Activated CD4-positive, alpha-beta memory T cell treated with anti-CD3 and anti-CD28 coated beads for 36 hours (primary cell): Measurements from ENCODE around the gene NLGN1. TPM values are rescaled to one million over a fixed set of nuclear protein-coding genes. Genes with fewer than 3 reads are reported as not detected.

Source experiments
- CTCF ChIA-PET: fragments of 350-600 bp; sonication (Branson Sonifier 250); formaldehyde crosslinking; loops from one replicate; lab custom pipeline; 2021; ENCODE audit warnings: antibody characterized with exemption, inconsistent platforms; lab: Charles Lee
- POLR2A ChIA-PET: fragments of 350-600 bp; sonication (Branson Sonifier 250); formaldehyde crosslinking; loops from one replicate; lab custom pipeline; 2021; ENCODE audit warnings: antibody characterized with exemption; lab: Charles Lee
- DNase-seq: peaks from one replicate; pipeline ENCODE4 v3.0.0-alpha.2; 2020
- H3K27ac Mint-ChIP-seq: one replicate; pipeline ENCODE4 v1.8.0; 2021; ENCODE audit warnings: mixed read lengths
- H3K27me3 Mint-ChIP-seq: one replicate; pipeline ENCODE4 v1.8.0; 2021; ENCODE audit warnings: mixed read lengths
- H3K36me3 Mint-ChIP-seq: one replicate; pipeline ENCODE4 v1.8.0; 2021; ENCODE audit warnings: mixed read lengths
- H3K4me1 Mint-ChIP-seq: one replicate; pipeline ENCODE4 v1.8.0; 2021; ENCODE audit warnings: low read depth, mixed read lengths
- H3K4me3 Mint-ChIP-seq: one replicate; pipeline ENCODE4 v1.8.0; 2021; ENCODE audit warnings: mild to moderate bottlenecking, mixed read lengths
- H3K9me3 Mint-ChIP-seq: one replicate; pipeline ENCODE4 v1.8.0; 2021; ENCODE audit warnings: mixed read lengths
- intact Hi-C: fragments of 100-400 bp; cut with micrococcal nuclease; formaldehyde crosslinking; loops from one replicate; pipeline ENCODE4 v1.15.1; 2023
- total RNA-seq, 2 experiments: library from RNA; stranded (reverse); gene quantifications; one replicate each; pipeline ENCODE4 v1.2.3, GENCODE V29; 2021

NLGN1 gene
- total RNA-seq, 2 experiments from 2014 or later = not detected

- Mint-ChIP-seq H3K27me3 (no peaks in the 10 kb centered on the region), H3K4me3 (no peak overlapping the region), H3K36me3 (no peaks in the 10 kb centered on the region), H3K9me3 (peaks cover 2% of the 10 kb centered on the region), H3K27ac (no peak overlapping the region), H3K4me1 (no peaks in the 10 kb centered on the region)
- POLR2A ChIA-PET = no interaction called here
- DNase-seq = no peak
- intact Hi-C loops = no loop called here
- CTCF ChIA-PET = no interaction called here
Measured at GRCh38 chr3:174072675-174073074, 675.1 kb downstream of the NLGN1 start.

GRCh38 chr3:174083706-174084105 lies 686.2 kb downstream of the NLGN1 start:
- CTCF ChIA-PET = interaction anchor here (0.6 kb wide), 1 partner anchor 9 kb away, joined by 3 read pairs; no protein-coding TSS in a partner anchor
- POLR2A ChIA-PET = no interaction called here
- H3K36me3 Mint-ChIP-seq = no peaks in the 10 kb centered on the region
- H3K4me1 Mint-ChIP-seq = no peaks in the 10 kb centered on the region
- peaks cover 8% of the 10 kb centered on the region for H3K9me3 Mint-ChIP-seq
- H3K27ac Mint-ChIP-seq = no peak overlapping the region
- DNase-seq = no peak
- intact Hi-C loops = no loop called here
- no peak overlapping the region for H3K4me3 Mint-ChIP-seq
- no peaks in the 10 kb centered on the region for H3K27me3 Mint-ChIP-seq

- Mint-ChIP-seq H3K27ac (no peak overlapping the region), H3K27me3 (no peaks in the 10 kb centered on the region), H3K4me1 (no peaks in the 10 kb centered on the region), H3K9me3 (peaks cover 3% of the 10 kb centered on the region), H3K4me3 (no peak overlapping the region), H3K36me3 (no peaks in the 10 kb centered on the region)
- intact Hi-C loops = no loop called here
- DNase-seq = no peak
- ChIA-PET CTCF (no interaction called here), POLR2A (no interaction called here)
Measured at GRCh38 chr3:174089592-174089991, 692.0 kb downstream of the NLGN1 start.

GRCh38 chr3:174094669-174095068 lies 697.1 kb downstream of the NLGN1 start:
- Mint-ChIP-seq H3K27me3 (no peaks in the 10 kb centered on the region), H3K27ac (no peak overlapping the region), H3K4me1 (no peaks in the 10 kb centered on the region), H3K36me3 (no peaks in the 10 kb centered on the region), H3K4me3 (no peak overlapping the region), H3K9me3 (no peaks in the 10 kb centered on the region)
- DNase-seq = no peak
- POLR2A ChIA-PET = no interaction called here
- intact Hi-C loops = no loop called here
- CTCF ChIA-PET = no interaction called here

- H3K4me1 Mint-ChIP-seq = no peaks in the 10 kb centered on the region
- no peaks in the 10 kb centered on the region for H3K27me3 Mint-ChIP-seq
- ChIA-PET CTCF (no interaction called here), POLR2A (no interaction called here)
- no peak overlapping the region for H3K27ac Mint-ChIP-seq
- intact Hi-C loops = no loop called here
- H3K36me3 Mint-ChIP-seq = no peaks in the 10 kb centered on the region
- H3K9me3 Mint-ChIP-seq = peaks cover 4% of the 10 kb centered on the region
- DNase-seq = no peak
- H3K4me3 Mint-ChIP-seq = no peak overlapping the region
Measured at GRCh38 chr3:174097686-174098085, 700.1 kb downstream of the NLGN1 start.

GRCh38 chr3:174098746-174099145 lies 701.2 kb downstream of the NLGN1 start:
- intact Hi-C loops = no loop called here
- POLR2A ChIA-PET = no interaction called here
- CTCF ChIA-PET = no interaction called here

GRCh38 chr3:174099724-174100123 lies 702.2 kb downstream of the NLGN1 start:
- ChIA-PET POLR2A (no interaction called here), CTCF (no interaction called here)
- Mint-ChIP-seq H3K4me3 (no peak overlapping the region), H3K27me3 (no peaks in the 10 kb centered on the region), H3K27ac (no peak overlapping the region), H3K4me1 (no peaks in the 10 kb centered on the region), H3K9me3 (peaks cover 4% of the 10 kb centered on the region), H3K36me3 (no peaks in the 10 kb centered on the region)
- intact Hi-C loops = no loop called here
- no peak for DNase-seq

More at GRCh38 chr3:174098746-174099145, 701.2 kb downstream of the NLGN1 start:
- Mint-ChIP-seq H3K9me3 (peaks cover 4% of the 10 kb centered on the region), H3K36me3 (no peaks in the 10 kb centered on the region), H3K4me1 (no peaks in the 10 kb centered on the region), H3K27me3 (no peaks in the 10 kb centered on the region), H3K4me3 (no peak overlapping the region), H3K27ac (no peak overlapping the region)
- DNase-seq = no peak

- intact Hi-C loops = no loop called here
- no peak for DNase-seq
- ChIA-PET CTCF (no interaction called here), POLR2A (no interaction called here)
- no peak overlapping the region for H3K4me3 Mint-ChIP-seq
- H3K27ac Mint-ChIP-seq = no peak overlapping the region
- H3K36me3 Mint-ChIP-seq = no peaks in the 10 kb centered on the region
- peaks cover 4% of the 10 kb centered on the region for H3K9me3 Mint-ChIP-seq
- no peaks in the 10 kb centered on the region for H3K4me1 Mint-ChIP-seq
- no peaks in the 10 kb centered on the region for H3K27me3 Mint-ChIP-seq
Measured at GRCh38 chr3:174100744-174101143, 703.2 kb downstream of the NLGN1 start.

- POLR2A ChIA-PET = no interaction called here
- Mint-ChIP-seq H3K27ac (no peak overlapping the region), H3K4me3 (no peak overlapping the region), H3K4me1 (no peaks in the 10 kb centered on the region), H3K27me3 (no peaks in the 10 kb centered on the region), H3K36me3 (no peaks in the 10 kb centered on the region), H3K9me3 (peaks cover 4% of the 10 kb centered on the region)
- DNase-seq = no peak
- intact Hi-C loops = no loop called here
- CTCF ChIA-PET = no interaction called here
Measured at GRCh38 chr3:174101244-174101643, 703.7 kb downstream of the NLGN1 start.

- no peak for DNase-seq
- Mint-ChIP-seq H3K27me3 (no peaks in the 10 kb centered on the region), H3K27ac (no peak overlapping the region), H3K36me3 (no peaks in the 10 kb centered on the region), H3K9me3 (peaks cover 4% of the 10 kb centered on the region), H3K4me1 (no peaks in the 10 kb centered on the region), H3K4me3 (no peak overlapping the region)
- CTCF ChIA-PET = no interaction called here
- intact Hi-C loops = no loop called here
- POLR2A ChIA-PET = no interaction called here
Measured at GRCh38 chr3:174102274-174102673, 704.7 kb downstream of the NLGN1 start.

- Mint-ChIP-seq H3K27me3 (no peaks in the 10 kb centered on the region), H3K4me1 (no peaks in the 10 kb centered on the region), H3K36me3 (no peaks in the 10 kb centered on the region), H3K27ac (no peak overlapping the region), H3K4me3 (no peak overlapping the region), H3K9me3 (peaks cover 4% of the 10 kb centered on the region)
- DNase-seq = no peak
- ChIA-PET POLR2A (no interaction called here), CTCF (no interaction called here)
- intact Hi-C loops = no loop called here
Measured at GRCh38 chr3:174102866-174103265, 705.3 kb downstream of the NLGN1 start.

GRCh38 chr3:174110761-174111160 lies 713.2 kb downstream of the NLGN1 start:
- no peaks in the 10 kb centered on the region for H3K27me3 Mint-ChIP-seq
- no peak for DNase-seq
- H3K36me3 Mint-ChIP-seq = no peaks in the 10 kb centered on the region
- CTCF ChIA-PET = no interaction called here
- no peaks in the 10 kb centered on the region for H3K4me1 Mint-ChIP-seq
- no peak overlapping the region for H3K27ac Mint-ChIP-seq
- intact Hi-C loops = no loop called here
- H3K4me3 Mint-ChIP-seq = no peak overlapping the region
- no peaks in the 10 kb centered on the region for H3K9me3 Mint-ChIP-seq
- POLR2A ChIA-PET = no interaction called here

GRCh38 chr3:174111776-174112175 lies 714.2 kb downstream of the NLGN1 start:
- DNase-seq = no peak
- no peaks in the 10 kb centered on the region for H3K36me3 Mint-ChIP-seq
- ChIA-PET CTCF (no interaction called here), POLR2A (no interaction called here)
- H3K9me3 Mint-ChIP-seq = no peaks in the 10 kb centered on the region
- H3K4me3 Mint-ChIP-seq = no peak overlapping the region
- intact Hi-C loops = no loop called here
- H3K27me3 Mint-ChIP-seq = no peaks in the 10 kb centered on the region
- H3K27ac Mint-ChIP-seq = no peak overlapping the region
- no peaks in the 10 kb centered on the region for H3K4me1 Mint-ChIP-seq
